ENCODE results near the gene ANAPC13. TPM values are rescaled to one million over a fixed set of nuclear protein-coding genes. Genes with fewer than 3 reads are reported as not detected.

Gene ANAPC13
- total RNA-seq, 1 experiment from 2014 or later = 47.3 TPM

GRCh38 chr3:134445636-134446035 is 40.1 kb downstream of the ANAPC13 start:
- Histone ChIP-seq H3K79me2 (ENCODE audit: low read length) (no peaks in the 10 kb centered on the region), H3K36me3 (ENCODE audit: insufficient read depth, low read length) (no peaks in the 10 kb centered on the region), H3K27me3 (ENCODE audit: low read length) (no peaks in the 10 kb centered on the region), H3K4me2 (ENCODE audit: low read depth, low read length, poor library complexity, severe bottlenecking) (no peak overlapping the region), H3K9me2 (replicated peaks; ENCODE audit: insufficient read depth, low read length) (no peaks in the 10 kb centered on the region), H4K20me1 (ENCODE audit: insufficient read depth, low read depth, low read length) (no peaks in the 10 kb centered on the region), H3K27ac (ENCODE audit: low read length) (no peak overlapping the region), H3K9ac (ENCODE audit: low read length) (no peak overlapping the region), H3K9me3 (ENCODE audit: low read length) (no peaks in the 10 kb centered on the region), H3K4me3 (ENCODE audit: low read length) (no peak overlapping the region), H3K4me1 (ENCODE audit: low read length) (no peaks in the 10 kb centered on the region), H2AFZ (ENCODE audit: low read length) (no peak overlapping the region)
- no peak for DNase-seq

GRCh38 chr3:134445095-134445494 is 40.7 kb downstream of the ANAPC13 start:
- H3K4me3 ChIP-seq (ENCODE audit: low read length) = no peak overlapping the region
- H3K4me2 ChIP-seq (ENCODE audit: low read depth, low read length, poor library complexity, severe bottlenecking) = no peak overlapping the region
- no peaks in the 10 kb centered on the region for H3K9me3 ChIP-seq (ENCODE audit: low read length)
- no peaks in the 10 kb centered on the region for H3K36me3 ChIP-seq (ENCODE audit: insufficient read depth, low read length)
- H4K20me1 ChIP-seq (ENCODE audit: insufficient read depth, low read depth, low read length) = no peaks in the 10 kb centered on the region
- no peak overlapping the region for H2AFZ ChIP-seq (ENCODE audit: low read length)
- H3K27me3 ChIP-seq (ENCODE audit: low read length) = no peaks in the 10 kb centered on the region
- H3K79me2 ChIP-seq (ENCODE audit: low read length) = no peaks in the 10 kb centered on the region
- H3K9ac ChIP-seq (ENCODE audit: low read length) = no peak overlapping the region
- H3K9me2 ChIP-seq (replicated peaks; ENCODE audit: insufficient read depth, low read length) = no peaks in the 10 kb centered on the region
- DNase-seq = no peak
- H3K4me1 ChIP-seq (ENCODE audit: low read length) = no peaks in the 10 kb centered on the region
- no peak overlapping the region for H3K27ac ChIP-seq (ENCODE audit: low read length)

GRCh38 chr3:134441821-134442220 is 44.0 kb downstream of the ANAPC13 start:
- Histone ChIP-seq H3K9ac (ENCODE audit: low read length) (no peak overlapping the region), H3K9me3 (ENCODE audit: low read length) (no peaks in the 10 kb centered on the region), H3K9me2 (replicated peaks; ENCODE audit: insufficient read depth, low read length) (no peaks in the 10 kb centered on the region), H2AFZ (ENCODE audit: low read length) (no peak overlapping the region), H3K4me2 (ENCODE audit: low read depth, low read length, poor library complexity, severe bottlenecking) (no peak overlapping the region), H3K27me3 (ENCODE audit: low read length) (no peaks in the 10 kb centered on the region), H3K36me3 (ENCODE audit: insufficient read depth, low read length) (no peaks in the 10 kb centered on the region), H4K20me1 (ENCODE audit: insufficient read depth, low read depth, low read length) (no peaks in the 10 kb centered on the region), H3K79me2 (ENCODE audit: low read length) (no peaks in the 10 kb centered on the region), H3K27ac (ENCODE audit: low read length) (no peak overlapping the region), H3K4me3 (ENCODE audit: low read length) (no peak overlapping the region), H3K4me1 (ENCODE audit: low read length) (no peaks in the 10 kb centered on the region)
- no peak for DNase-seq

GRCh38 chr3:134441321-134441720 is 44.5 kb downstream of the ANAPC13 start:
- no peak overlapping the region for H3K4me2 ChIP-seq (ENCODE audit: low read depth, low read length, poor library complexity, severe bottlenecking)
- H3K27me3 ChIP-seq (ENCODE audit: low read length) = no peaks in the 10 kb centered on the region
- H2AFZ ChIP-seq (ENCODE audit: low read length) = no peak overlapping the region
- DNase-seq = no peak
- H3K9ac ChIP-seq (ENCODE audit: low read length) = no peak overlapping the region
- no peaks in the 10 kb centered on the region for H4K20me1 ChIP-seq (ENCODE audit: insufficient read depth, low read depth, low read length)
- H3K9me3 ChIP-seq (ENCODE audit: low read length) = no peaks in the 10 kb centered on the region
- H3K9me2 ChIP-seq (replicated peaks; ENCODE audit: insufficient read depth, low read length) = no peaks in the 10 kb centered on the region
- no peak overlapping the region for H3K27ac ChIP-seq (ENCODE audit: low read length)
- no peaks in the 10 kb centered on the region for H3K36me3 ChIP-seq (ENCODE audit: insufficient read depth, low read length)
- H3K4me3 ChIP-seq (ENCODE audit: low read length) = no peak overlapping the region
- H3K79me2 ChIP-seq (ENCODE audit: low read length) = no peaks in the 10 kb centered on the region
- H3K4me1 ChIP-seq (ENCODE audit: low read length) = no peaks in the 10 kb centered on the region

- Histone ChIP-seq H2AFZ (ENCODE audit: low read length) (no peak overlapping the region), H4K20me1 (ENCODE audit: insufficient read depth, low read depth, low read length) (no peaks in the 10 kb centered on the region), H3K27ac (ENCODE audit: low read length) (no peak overlapping the region), H3K27me3 (ENCODE audit: low read length) (no peaks in the 10 kb centered on the region), H3K4me2 (ENCODE audit: low read depth, low read length, poor library complexity, severe bottlenecking) (no peak overlapping the region), H3K9me2 (replicated peaks; ENCODE audit: insufficient read depth, low read length) (no peaks in the 10 kb centered on the region), H3K9ac (ENCODE audit: low read length) (no peak overlapping the region), H3K4me3 (ENCODE audit: low read length) (no peak overlapping the region), H3K4me1 (ENCODE audit: low read length) (0 out of 2 replicates have a peak, but pooled peaks cover 4% of the 10 kb centered on the region), H3K36me3 (ENCODE audit: insufficient read depth, low read length) (no peaks in the 10 kb centered on the region), H3K9me3 (ENCODE audit: low read length) (no peaks in the 10 kb centered on the region), H3K79me2 (ENCODE audit: low read length) (no peaks in the 10 kb centered on the region)
- DNase-seq = no peak
These were observed 48.5 kb downstream of the ANAPC13 start for GRCh38 chr3:134437211-134437752.

GRCh38 chr3:134432236-134432635 is 53.5 kb downstream of the ANAPC13 start:
- no peak overlapping the region for H3K9ac ChIP-seq (ENCODE audit: low read length)
- no peak for DNase-seq
- no peak overlapping the region for H3K4me2 ChIP-seq (ENCODE audit: low read depth, low read length, poor library complexity, severe bottlenecking)
- H3K9me2 ChIP-seq (replicated peaks; ENCODE audit: insufficient read depth, low read length) = no peaks in the 10 kb centered on the region
- H3K27me3 ChIP-seq (ENCODE audit: low read length) = no peaks in the 10 kb centered on the region; the same call in none of the 2 replicates
- no peak overlapping the region for H3K27ac ChIP-seq (ENCODE audit: low read length)
- no peaks in the 10 kb centered on the region for H3K36me3 ChIP-seq (ENCODE audit: insufficient read depth, low read length)
- H4K20me1 ChIP-seq (ENCODE audit: insufficient read depth, low read depth, low read length) = no peaks in the 10 kb centered on the region
- peaks cover 4% of the 10 kb centered on the region; the same call in 1 of the 2 replicates for H3K4me1 ChIP-seq (ENCODE audit: low read length)
- H2AFZ ChIP-seq (ENCODE audit: low read length) = no peak overlapping the region
- no peak overlapping the region for H3K4me3 ChIP-seq (ENCODE audit: low read length)
- no peaks in the 10 kb centered on the region for H3K79me2 ChIP-seq (ENCODE audit: low read length)
- no peaks in the 10 kb centered on the region for H3K9me3 ChIP-seq (ENCODE audit: low read length)

- Histone ChIP-seq H3K27me3 (ENCODE audit: low read length) (no peaks in the 10 kb centered on the region; the same call in none of the 2 replicates), H3K9ac (ENCODE audit: low read length) (no peak overlapping the region), H3K4me1 (ENCODE audit: low read length) (peaks cover 4% of the 10 kb centered on the region; the same call in 1 of the 2 replicates), H2AFZ (ENCODE audit: low read length) (no peak overlapping the region), H3K4me2 (ENCODE audit: low read depth, low read length, poor library complexity, severe bottlenecking) (no peak overlapping the region), H3K79me2 (ENCODE audit: low read length) (no peaks in the 10 kb centered on the region), H3K36me3 (ENCODE audit: insufficient read depth, low read length) (no peaks in the 10 kb centered on the region), H3K4me3 (ENCODE audit: low read length) (no peak overlapping the region), H3K9me3 (ENCODE audit: low read length) (no peaks in the 10 kb centered on the region), H3K9me2 (replicated peaks; ENCODE audit: insufficient read depth, low read length) (no peaks in the 10 kb centered on the region), H4K20me1 (ENCODE audit: insufficient read depth, low read depth, low read length) (no peaks in the 10 kb centered on the region), H3K27ac (ENCODE audit: low read length) (no peak overlapping the region)
- no peak for DNase-seq
These were observed 54.8 kb downstream of the ANAPC13 start for GRCh38 chr3:134430950-134431445.

- H3K9me3 ChIP-seq (ENCODE audit: low read length) = no peaks in the 10 kb centered on the region
- H3K4me2 ChIP-seq (ENCODE audit: low read depth, low read length, poor library complexity, severe bottlenecking) = no peak overlapping the region
- no peaks in the 10 kb centered on the region for H4K20me1 ChIP-seq (ENCODE audit: insufficient read depth, low read depth, low read length)
- no peaks in the 10 kb centered on the region for H3K9me2 ChIP-seq (replicated peaks; ENCODE audit: insufficient read depth, low read length)
- H3K79me2 ChIP-seq (ENCODE audit: low read length) = no peaks in the 10 kb centered on the region
- no peaks in the 10 kb centered on the region; the same call in none of the 2 replicates for H3K27me3 ChIP-seq (ENCODE audit: low read length)
- no peak for DNase-seq
- H3K4me3 ChIP-seq (ENCODE audit: low read length) = no peak overlapping the region
- H3K9ac ChIP-seq (ENCODE audit: low read length) = no peak overlapping the region
- H3K36me3 ChIP-seq (ENCODE audit: insufficient read depth, low read length) = no peaks in the 10 kb centered on the region
- H3K27ac ChIP-seq (ENCODE audit: low read length) = no peak overlapping the region
- H3K4me1 ChIP-seq (ENCODE audit: low read length) = peaks cover 4% of the 10 kb centered on the region; the same call in 1 of the 2 replicates
- H2AFZ ChIP-seq (ENCODE audit: low read length) = no peak overlapping the region
These were observed 55.6 kb downstream of the ANAPC13 start for GRCh38 chr3:134430174-134430573.
